HepG2 (cell line): Measurements from ENCODE around the gene VRK1. TPM values are rescaled to one million over a fixed set of nuclear protein-coding genes. Genes with fewer than 3 reads are reported as not detected.

Experiments
- ATAC-seq: fragments of 200-7000 bp; cut with Tn5 transposase; 3 replicates; pipeline ENCODE4 v1.9.1; 2020; ENCODE audit warnings: mild to moderate bottlenecking, moderate library complexity
- BruUV-seq: library from RNA; stranded (reverse); fragments of 400-500 nt; replicated peaks from 2 replicates; lab custom pipeline; 2021; lab: Mats Ljungman, UMichigan
- CTCF ChIA-PET: fragments of 300-600 bp; formaldehyde crosslinking; extraction: SDS; loops from one replicate; lab custom pipeline; 2021; ENCODE audit warnings: low total read pairs, inconsistent platforms, low intra/inter-chr PET ratio; lab: Yijun Ruan, JAX
- POLR2A ChIA-PET: fragments of 350-600 bp; sonication (Branson Sonifier 250); formaldehyde crosslinking; loops from one replicate; lab custom pipeline; 2020; ENCODE audit warnings: antibody characterized with exemption, inconsistent platforms; lab: Yijun Ruan, JAX
- DNase-seq: peaks from one replicate; pipeline ENCODE4 v3.0.0-alpha.2; 2015; ENCODE audit warnings: low spot score
- FAIRE-seq: peaks from 3 replicates; lab custom pipeline; 2011; peaks lifted over from hg19 to GRCh38; lab: Jason Lieb, UNC
- H2AFZ ChIP-seq: one replicate; pipeline ENCODE4 v1.6.1; 2011; ENCODE audit warnings: low read length, inconsistent platforms
- H3K27ac ChIP-seq: fragments of 300-600 bp; 3 replicates; pipeline ENCODE4 v1.8.0; 2011; ENCODE audit warnings: mixed run types, mild to moderate bottlenecking, mixed read lengths, low read length, inconsistent platforms; ENCODE audit not compliant: insufficient read depth; ENCODE audit errors: extremely low read length
- H3K27me3 ChIP-seq, 2 experiments: fragments of 200-600 bp in 1 of 2; 2 replicates in 1 of 2; 3 replicates in 1 of 2; pipeline versions ENCODE4 v1.6.0 to v1.8.0; 2011; ENCODE audit warnings: low read length in 2 of 2, mild to moderate bottlenecking in 2 of 2, moderate library complexity in 2 of 2, inconsistent platforms in 1 of 2; ENCODE audit not compliant: insufficient read depth in 2 of 2, control insufficient read depth in 1 of 2
- H3K36me3 ChIP-seq, 2 experiments: fragments of 200-600 bp in 1 of 2; replicated peaks in 1 of 2; 2 replicates in 1 of 2; 3 replicates in 1 of 2; pipeline versions ENCODE4 v1.5.1 to v1.8.0; 2011; ENCODE audit warnings: low read length in 2 of 2, inconsistent platforms in 1 of 2; ENCODE audit not compliant: insufficient read depth in 2 of 2, control insufficient read depth in 1 of 2
- H3K4me1 ChIP-seq: 2 replicates; pipeline ENCODE4 v1.5.1; 2012; ENCODE audit warnings: low read length, inconsistent platforms; ENCODE audit not compliant: insufficient read depth
- H3K4me2 ChIP-seq: 2 replicates; pipeline ENCODE4 v1.6.0; 2011; ENCODE audit warnings: low read depth, low read length, inconsistent platforms
- H3K4me3 ChIP-seq, 3 experiments: fragments of 200-600 bp in 1 of 3; sonication (generic), shearing (Covaris generic) in 1 of 3; replicated peaks in 1 of 3; 2 replicates each; pipeline ENCODE4 v1.5.1; 2011 to 2016; ENCODE audit warnings: low read length in 3 of 3, inconsistent platforms in 2 of 3, low read depth in 2 of 3, mild to moderate bottlenecking in 2 of 3, control low read depth in 1 of 3, mixed read lengths in 1 of 3; ENCODE audit not compliant: insufficient read depth in 1 of 3
- H3K79me2 ChIP-seq: one replicate; pipeline ENCODE4 v1.6.1; 2011; ENCODE audit warnings: low read length, inconsistent platforms; ENCODE audit not compliant: insufficient read depth
- H3K9ac ChIP-seq: 2 replicates; pipeline ENCODE4 v1.6.0; 2011; ENCODE audit warnings: mild to moderate bottlenecking, low read depth, low read length, inconsistent platforms; ENCODE audit not compliant: insufficient read depth
- H3K9me3 ChIP-seq: 2 replicates; pipeline ENCODE4 v1.5.1; 2012; ENCODE audit warnings: mild to moderate bottlenecking, low read length
- H4K20me1 ChIP-seq: 2 replicates; pipeline ENCODE4 v1.6.0; 2011; ENCODE audit warnings: inconsistent platforms, mild to moderate bottlenecking, low read length, moderate library complexity; ENCODE audit not compliant: insufficient read depth
- ARNT2 ChIP-seq: sonication (generic); formaldehyde crosslinking; IDR thresholded peaks from 2 replicates; pipeline ENCODE4 v1.8.0; 2022; ENCODE audit warnings: mild to moderate bottlenecking, low read depth, missing genetic modification reagents, moderate library complexity
- CREB1 ChIP-seq, 2 experiments: fragments of 450-650 bp in 1 of 2; IDR thresholded peaks; 2 replicates each; pipeline ENCODE4 v1.6.1; 2016 to 2017; ENCODE audit warnings: control low read depth in 1 of 2, mild to moderate bottlenecking in 1 of 2, missing compliant biosample characterization in 1 of 2, missing genetic modification characterization in 1 of 2
- DPF2 ChIP-seq: sonication (generic); formaldehyde crosslinking; IDR thresholded peaks from 2 replicates; pipeline ENCODE4 v1.4.0; 2020; ENCODE audit warnings: mild to moderate bottlenecking, low read depth, missing genetic modification reagents, borderline replicate concordance
- FOSL2 ChIP-seq: sonication (generic); formaldehyde crosslinking; IDR thresholded peaks from 2 replicates; pipeline ENCODE4 v1.4.0; 2020; ENCODE audit warnings: missing genetic modification reagents
- HNF1B ChIP-seq: sonication (generic); formaldehyde crosslinking; IDR thresholded peaks from 2 replicates; pipeline ENCODE4 v1.5.1; 2020; ENCODE audit warnings: mild to moderate bottlenecking, moderate library complexity, missing genetic modification reagents
- NAIF1 ChIP-seq: sonication (generic); formaldehyde crosslinking; IDR thresholded peaks from 2 replicates; pipeline ENCODE4 v1.5.0; 2020; ENCODE audit warnings: mild to moderate bottlenecking, missing genetic modification reagents, borderline replicate concordance
- NR2F6 ChIP-seq, 2 experiments: IDR thresholded peaks; 2 replicates each; pipeline ENCODE4 v1.6.1; 2016; ENCODE audit warnings: antibody characterized with exemption in 1 of 2, mild to moderate bottlenecking in 1 of 2
- RARA ChIP-seq: IDR thresholded peaks from 2 replicates; pipeline ENCODE4 v1.6.1; 2016; ENCODE audit warnings: missing genetic modification reagents, missing compliant biosample characterization
- TAF1 ChIP-seq: sonication (generic); formaldehyde crosslinking; IDR thresholded peaks from 2 replicates; pipeline ENCODE4 v1.4.0; 2020; ENCODE audit warnings: missing genetic modification reagents
- TBL1XR1 ChIP-seq: fragments of 150-350 bp; IDR thresholded peaks from 2 replicates; pipeline ENCODE4 v1.6.1; 2014; ENCODE audit warnings: borderline replicate concordance, low read length; ENCODE audit not compliant: partially characterized antibody
- ZBTB8A ChIP-seq: sonication (generic); formaldehyde crosslinking; IDR thresholded peaks from 2 replicates; pipeline ENCODE4 v1.4.0; 2020; ENCODE audit warnings: mild to moderate bottlenecking, low read depth, missing genetic modification reagents, borderline replicate concordance
- ZKSCAN5 ChIP-seq: sonication (generic); formaldehyde crosslinking; IDR thresholded peaks from 2 replicates; pipeline ENCODE4 v1.5.1; 2020; ENCODE audit warnings: mild to moderate bottlenecking, missing genetic modification reagents
- ZNF230 ChIP-seq: sonication (generic); formaldehyde crosslinking; IDR thresholded peaks from 2 replicates; pipeline ENCODE4 v1.4.0; 2020; ENCODE audit warnings: mild to moderate bottlenecking, missing genetic modification reagents
- ZNF629 ChIP-seq: sonication (generic); formaldehyde crosslinking; conservative IDR thresholded peaks from 2 replicates; pipeline ENCODE4 v1.5.0; 2020; ENCODE audit warnings: missing genetic modification reagents
- ZNF746 ChIP-seq: sonication (generic); formaldehyde crosslinking; IDR thresholded peaks from 2 replicates; pipeline ENCODE4 v1.8.0; 2022; ENCODE audit warnings: mild to moderate bottlenecking, missing genetic modification reagents
- ZSCAN30 ChIP-seq: sonication (generic); formaldehyde crosslinking; IDR thresholded peaks from 2 replicates; pipeline ENCODE4 v1.5.0; 2020; ENCODE audit warnings: mild to moderate bottlenecking, missing genetic modification reagents
- WGBS: methylation state at CpG from one replicate; pipeline ENCODE4 v1.1.6; 2017; ENCODE audit warnings: low lambda C conversion rate; 5-methylcytosine and 5-hydroxymethylcytosine counted together
- in situ Hi-C: cut with HindIII; loops from 2 replicates; pipeline ENCODE4 v1.10.0; 2017; ENCODE audit warnings: low pct_unique_long_range_greater_than_20kb; ENCODE audit not compliant: extremely low pct_ligation_motif_present
- intact Hi-C: fragments of 100-400 bp; cut with micrococcal nuclease; formaldehyde crosslinking; loops from one replicate; pipeline ENCODE4 v1.10.0; 2022; ENCODE audit not compliant: unreplicated experiment
- polyA plus RNA-seq, 8 experiments: library from polyadenylated mRNA; depleted of rRNA in 3 of 8; stranded (reverse) in 7 of 8; unstranded in 1 of 8; fragments of >200 nt; fragmentation: Illumina TruSeq in 4 of 8; extraction: Trizol in 4 of 8; gene quantifications; 2 replicates each; pipeline versions ENCODE4 v1.2.1 to v1.2.3, GENCODE V29; 2011 to 2016; ENCODE audit warnings: low read depth in 4 of 8, missing spikeins in 1 of 8, mixed read lengths in 1 of 8; ENCODE audit not compliant: insufficient read depth in 1 of 8
- total RNA-seq, 5 experiments: library from RNA; depleted of rRNA; stranded (reverse); fragments of >200 nt; fragmentation: Illumina TruSeq; extraction: Trizol; gene quantifications; 2 replicates each; pipeline ENCODE4 v1.2.3, GENCODE V29; 2016; ENCODE audit warnings: low read depth in 1 of 5

Gene VRK1
- total and polyA plus RNA-seq, 2 of the 13 experiments (the other 11 are each of a cell fraction or from before 2014, with no cell fraction given), result 7.9 to 51.3 TPM

- FAIRE-seq (no peak), DNase-seq (no peak), ATAC-seq (no peak)
- no TSS peak for BruUV-seq
- CTCF ChIA-PET, result no interaction called here
- no peaks in the 10 kb centered on the region for H3K4me1 ChIP-seq
- H3K4me2 ChIP-seq, result no peak overlapping the region
- no peak overlapping the region for H3K4me3 ChIP-seq
- no peak overlapping the region for H2AFZ ChIP-seq
- H3K36me3 ChIP-seq, result no peaks in the 10 kb centered on the region
- peak; percentile 29; the same call in 1 of the 2 replicates for TF ChIP-seq ZNF629 (CRISPR knock-in tag)
- TF ChIP-seq ZNF746 (CRISPR knock-in tag), result no peak
- POLR2A ChIA-PET, result no interaction called here
- H3K9me3 ChIP-seq, result no peaks in the 10 kb centered on the region
- intact Hi-C loops (no loop called here), in situ Hi-C loops (no loop called here)
- no peak overlapping the region for H3K27ac ChIP-seq
- no peak overlapping the region for H3K9ac ChIP-seq
- H3K79me2 ChIP-seq, result no peaks in the 10 kb centered on the region
- no peaks in the 10 kb centered on the region for H3K27me3 ChIP-seq
- WGBS, result 89% methylated on average over 1 of the region's 1 CpG
- H4K20me1 ChIP-seq, result no peaks in the 10 kb centered on the region
Measured at GRCh38 chr14:96916751-96917150, 119.6 kb downstream of the VRK1 start.

DNA sequence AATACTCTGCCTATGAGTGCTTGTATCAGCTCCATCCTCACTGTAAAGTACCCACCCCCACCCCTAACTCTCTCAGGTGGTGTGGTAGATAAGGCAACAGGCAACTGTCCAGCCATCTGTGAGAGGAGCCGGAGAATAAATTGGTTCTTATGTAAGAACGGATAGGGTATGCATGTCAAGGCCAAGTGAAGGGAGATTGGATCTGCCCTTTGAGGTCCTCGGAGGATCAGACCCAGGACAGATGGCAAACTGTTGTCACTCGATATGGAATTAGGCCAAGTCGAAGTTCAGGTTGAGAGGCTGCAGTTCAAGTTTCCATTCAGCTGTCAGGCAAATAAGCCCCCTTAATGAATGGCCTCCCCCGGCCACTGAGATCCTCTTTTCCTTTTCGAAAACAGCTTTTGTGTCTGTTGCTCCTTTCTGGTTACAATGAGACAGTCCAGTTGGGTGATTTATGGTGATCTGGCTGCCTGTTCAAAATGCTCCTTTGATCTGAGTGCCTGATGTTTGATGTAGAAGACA is 120.3 kb downstream of the VRK1 start:
- Histone ChIP-seq H3K27me3 (no peaks in the 10 kb centered on the region), H2AFZ (no peak overlapping the region), H3K27ac (no peak overlapping the region), H3K4me1 (no peaks in the 10 kb centered on the region), H3K9me3 (no peaks in the 10 kb centered on the region), H3K9ac (no peak overlapping the region), H3K4me3 (no peak overlapping the region)
- DNase-seq (no peak), FAIRE-seq (no peak)
- in situ Hi-C loops (no loop called here), intact Hi-C loops (no loop called here)
- TF ChIP-seq RARA (CRISPR knock-in tag) (no peak), CREB1 (IDR thresholded peaks at IDR 0.05) (no peak), CREB1 (CRISPR knock-in tag; IDR thresholded peaks at IDR 0.05) (no peak), TBL1XR1 (no peak), TAF1 (CRISPR knock-in tag) (no peak), HNF1B (CRISPR knock-in tag) (no peak), ZNF230 (no peak), NR2F6 (IDR thresholded peaks at IDR 0.05) (no peak), NR2F6 (CRISPR knock-in tag; IDR thresholded peaks at IDR 0.05) (no peak), ARNT2 (CRISPR knock-in tag) (no peak), ZSCAN30 (CRISPR knock-in tag) (no peak), FOSL2 (CRISPR knock-in tag) (no peak), NAIF1 (CRISPR knock-in tag) (no peak), ZKSCAN5 (CRISPR knock-in tag) (no peak), DPF2 (CRISPR knock-in tag) (no peak), ZBTB8A (CRISPR knock-in tag) (no peak)
- TF ChIP-seq, all 625 proteins: peak for 0
- H3K36me3 ChIP-seq, result no peaks in the 10 kb centered on the region
- ChIA-PET POLR2A (no interaction called here), CTCF (no interaction called here)
- no TSS peak for BruUV-seq
- WGBS, result 51% methylated on average over 7 of the region's 7 CpGs
- H3K4me2 ChIP-seq, result no peak overlapping the region
- ATAC-seq, result no peak
- no peaks in the 10 kb centered on the region for H4K20me1 ChIP-seq
- no peaks in the 10 kb centered on the region for H3K79me2 ChIP-seq
